Measurements from ENCODE around the gene LRSAM1.

DNA sequence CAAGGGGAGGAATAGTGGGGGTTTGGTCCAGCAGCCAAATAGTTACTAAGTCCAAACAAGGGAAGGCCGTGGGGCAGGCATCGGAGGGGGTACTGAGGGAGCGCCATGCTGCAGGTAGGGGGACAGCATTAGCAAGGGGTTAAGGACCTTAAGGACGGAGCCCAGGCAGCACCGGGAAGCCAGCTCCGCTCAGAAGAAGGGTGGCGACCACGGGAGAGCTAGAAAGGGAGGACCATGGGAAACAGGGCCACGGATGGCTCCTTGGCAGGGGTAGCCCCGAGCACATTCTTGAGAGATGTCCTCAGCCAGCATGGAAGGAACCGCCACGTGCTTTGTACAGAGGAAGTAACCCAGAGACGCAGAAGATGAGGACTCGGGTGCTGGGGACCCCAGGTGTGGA is 84.5 kb downstream of the LRSAM1 start:
- TF ChIP-seq POLR2A (IDR thresholded peaks at IDR 0.05): no peak
- TF ChIP-seq, protein P1, sequence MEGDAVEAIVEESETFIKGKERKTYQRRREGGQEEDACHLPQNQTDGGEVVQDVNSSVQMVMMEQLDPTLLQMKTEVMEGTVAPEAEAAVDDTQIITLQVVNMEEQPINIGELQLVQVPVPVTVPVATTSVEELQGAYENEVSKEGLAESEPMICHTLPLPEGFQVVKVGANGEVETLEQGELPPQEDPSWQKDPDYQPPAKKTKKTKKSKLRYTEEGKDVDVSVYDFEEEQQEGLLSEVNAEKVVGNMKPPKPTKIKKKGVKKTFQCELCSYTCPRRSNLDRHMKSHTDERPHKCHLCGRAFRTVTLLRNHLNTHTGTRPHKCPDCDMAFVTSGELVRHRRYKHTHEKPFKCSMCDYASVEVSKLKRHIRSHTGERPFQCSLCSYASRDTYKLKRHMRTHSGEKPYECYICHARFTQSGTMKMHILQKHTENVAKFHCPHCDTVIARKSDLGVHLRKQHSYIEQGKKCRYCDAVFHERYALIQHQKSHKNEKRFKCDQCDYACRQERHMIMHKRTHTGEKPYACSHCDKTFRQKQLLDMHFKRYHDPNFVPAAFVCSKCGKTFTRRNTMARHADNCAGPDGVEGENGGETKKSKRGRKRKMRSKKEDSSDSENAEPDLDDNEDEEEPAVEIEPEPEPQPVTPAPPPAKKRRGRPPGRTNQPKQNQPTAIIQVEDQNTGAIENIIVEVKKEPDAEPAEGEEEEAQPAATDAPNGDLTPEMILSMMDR (IDR thresholded peaks at IDR 0.05): no peak

All from adrenal gland (tissue), 5 donors.